GM18498 (cell line): ENCODE data around the gene SCAND1.
"Not testable (repeated sequence)": the region's sequence is repeated elsewhere in the genome, so short reads cannot be mapped to it uniquely, and the experiment has no call there.

ENCODE experiments used
- ATAC-seq: cut with Tn5 transposase; IDR thresholded peaks from one replicate; pipeline ENCODE4 v1.9.1; 2021; ENCODE audit warnings: mild to moderate bottlenecking, moderate library complexity; ENCODE audit not compliant: unreplicated experiment

The SCAND1 gene

DNA sequence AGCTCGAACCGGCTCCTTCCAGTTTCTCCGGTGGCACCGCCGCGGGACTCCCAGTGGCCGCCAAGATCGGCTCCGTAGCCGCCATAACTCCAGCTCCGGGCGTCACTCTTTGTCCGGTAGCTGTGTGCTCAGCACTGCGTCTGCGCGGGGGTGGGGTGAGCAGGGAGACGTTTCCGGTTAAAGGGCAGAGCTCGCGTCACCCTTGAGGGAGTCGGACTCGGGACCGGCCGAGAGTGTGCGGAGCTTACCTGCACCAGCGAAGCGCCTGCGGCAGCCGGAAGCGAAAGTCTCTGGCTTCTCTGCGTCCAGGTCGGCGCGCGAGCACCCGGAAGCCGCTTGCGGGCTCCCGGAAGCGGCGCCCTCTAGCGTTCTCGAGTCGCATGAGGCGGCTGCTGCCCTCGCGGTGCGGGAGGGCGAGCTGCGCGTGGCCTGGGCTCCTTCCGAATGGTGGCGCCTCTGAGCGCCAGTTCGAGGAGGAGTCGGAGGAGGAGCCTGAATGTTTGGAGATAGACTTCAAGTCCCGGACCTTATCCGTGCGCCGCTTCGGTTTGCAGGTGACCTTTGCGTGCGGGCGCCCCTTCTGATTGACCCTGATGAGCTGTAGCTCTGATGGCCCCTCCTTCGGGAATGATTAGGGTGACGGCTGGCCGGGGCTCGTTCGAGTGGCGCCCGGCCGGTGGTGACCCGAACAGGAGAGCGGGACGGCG, at the start of gene SCAND1:
Gene SCAND1, minus strand, starts transcription at position 303 of the 707 bp plus-strand sequence. Its CDS starts 218 bp downstream, at position 85.
- peak; percentile 91 for ATAC-seq

DNA sequence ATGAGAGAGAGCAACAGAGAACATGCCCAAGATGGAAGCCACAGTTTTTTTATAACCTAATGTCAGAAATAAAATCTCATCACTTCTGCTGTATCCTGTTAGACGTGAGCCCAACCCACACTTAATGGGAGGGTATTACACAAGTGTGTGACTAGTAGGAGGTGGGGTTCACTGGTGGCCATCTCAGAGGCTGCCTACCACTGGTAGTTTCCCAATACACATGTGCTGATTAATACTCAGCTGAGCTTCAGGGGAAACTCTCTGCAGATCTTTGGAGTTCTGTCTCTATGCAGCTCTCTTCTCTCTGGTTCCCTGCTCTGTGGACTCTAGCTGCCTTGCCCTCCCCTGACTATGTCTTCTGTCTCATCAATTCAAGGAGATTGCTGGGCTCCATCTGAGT, 49.7 kb upstream of the SCAND1 start:
- ATAC-seq: no peak

DNA sequence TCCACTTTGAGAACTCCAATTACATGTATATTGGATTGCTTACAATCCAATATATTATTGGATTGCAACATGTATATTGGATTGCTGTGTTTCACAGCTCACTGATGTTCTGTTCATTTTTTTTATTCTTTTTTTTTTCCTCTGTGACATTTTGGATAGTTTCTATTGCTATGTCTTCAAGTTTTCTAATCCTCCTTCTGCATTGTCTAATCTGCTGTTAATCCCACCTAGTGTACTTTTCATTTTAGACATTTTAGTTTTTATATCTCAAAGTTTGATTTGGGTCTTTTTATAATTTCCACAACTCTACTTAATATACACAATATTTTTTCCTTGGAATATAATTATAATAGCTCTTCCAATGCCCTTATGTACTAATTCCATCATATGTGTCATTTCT, 48.6 kb upstream of the SCAND1 start:
- no peak for ATAC-seq

DNA sequence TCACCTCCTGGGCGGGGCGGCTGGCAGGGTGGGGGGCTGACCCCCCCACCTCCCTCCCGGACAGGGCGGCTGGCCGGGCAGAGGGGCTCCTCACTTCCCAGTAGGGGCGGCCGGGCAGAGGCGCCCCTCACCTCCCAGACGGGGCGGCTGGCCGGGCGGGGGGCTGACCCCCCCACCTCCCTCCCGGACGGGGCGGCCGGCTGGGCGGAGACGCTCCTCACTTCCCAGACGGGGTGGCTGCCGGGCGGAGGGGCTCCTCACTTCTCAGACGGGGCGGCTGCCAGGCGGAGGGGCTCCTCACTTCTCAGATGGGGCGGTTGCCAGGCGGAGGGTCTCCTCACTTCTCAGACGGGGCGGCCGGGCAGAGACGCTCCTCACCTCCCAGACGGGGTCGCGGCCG, 47.0 kb upstream of the SCAND1 start:
- ATAC-seq: not testable (repeated sequence)

DNA sequence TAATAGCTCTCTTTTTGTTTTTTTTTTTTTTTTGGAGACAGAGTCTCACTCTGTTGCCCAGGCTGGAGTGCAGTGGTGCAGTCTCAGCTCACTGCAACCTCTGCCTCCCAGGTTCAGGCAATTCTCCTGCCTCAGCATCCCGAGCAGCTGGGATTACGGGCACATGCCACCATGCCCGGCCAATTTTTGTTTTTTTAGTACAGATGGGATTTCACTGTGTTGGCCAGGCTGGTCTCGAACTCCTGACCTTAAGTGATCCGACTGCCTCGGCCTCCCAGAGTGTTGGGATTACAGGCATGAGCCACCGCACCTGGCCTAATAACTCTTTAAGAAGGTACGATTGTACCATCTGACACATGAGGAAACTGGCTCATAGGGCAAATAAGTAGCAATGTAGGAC, 42.2 kb upstream of the SCAND1 start:
- ATAC-seq: not testable (repeated sequence)

DNA sequence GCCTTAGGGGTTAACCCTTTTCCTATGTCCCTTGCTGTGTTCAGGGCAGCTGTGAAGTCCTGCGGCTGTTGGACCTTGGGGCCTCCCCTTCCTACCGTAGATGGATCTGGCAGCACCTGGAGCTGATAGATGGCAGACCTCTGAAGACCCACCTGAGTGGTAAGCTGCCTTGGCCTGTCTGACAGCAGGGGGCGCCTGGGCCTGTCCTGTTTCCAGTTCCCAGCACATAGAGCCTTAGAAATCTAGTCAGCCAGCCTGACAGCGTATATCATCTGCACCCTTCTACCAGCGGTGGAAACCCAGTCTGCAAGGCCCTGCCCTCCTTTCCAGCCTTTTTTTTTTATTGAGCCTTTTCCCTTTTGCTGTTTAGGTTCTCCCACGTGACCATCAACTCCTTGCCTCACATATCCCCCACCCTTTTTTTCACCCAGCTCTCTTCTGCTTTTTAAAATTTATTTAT, 40.7 kb upstream of the SCAND1 start:
- peak; percentile 54 for ATAC-seq

DNA sequence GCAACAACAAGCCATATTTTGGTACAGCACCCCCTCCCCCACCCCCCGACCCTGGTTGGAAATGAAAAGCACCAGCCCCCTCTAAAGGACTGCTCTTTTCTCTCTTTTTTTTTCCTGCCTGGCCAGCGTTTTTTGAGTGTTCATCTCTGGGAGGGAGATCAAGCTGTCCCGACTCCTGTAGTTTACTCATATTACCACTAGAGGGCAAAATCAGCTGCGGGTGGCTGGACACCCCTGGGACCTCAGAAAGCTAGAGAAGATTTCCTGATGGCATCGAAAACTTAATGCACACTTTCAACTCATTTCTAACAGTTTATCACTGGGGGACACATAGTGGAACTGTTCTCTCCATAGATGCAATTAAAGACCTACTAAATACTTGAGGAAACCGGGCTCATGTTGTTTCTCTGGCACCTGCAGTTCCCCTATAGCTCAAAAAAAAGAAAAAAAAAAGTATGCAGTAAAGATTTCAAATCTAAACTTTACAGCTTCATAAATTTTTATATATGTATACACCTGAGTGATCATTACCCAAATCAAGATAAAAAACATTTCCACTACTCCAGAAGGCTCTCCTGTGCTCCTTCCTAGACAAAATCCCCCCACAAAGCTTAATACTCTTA, 38.5 kb upstream of the SCAND1 start:
- no peak for ATAC-seq

DNA sequence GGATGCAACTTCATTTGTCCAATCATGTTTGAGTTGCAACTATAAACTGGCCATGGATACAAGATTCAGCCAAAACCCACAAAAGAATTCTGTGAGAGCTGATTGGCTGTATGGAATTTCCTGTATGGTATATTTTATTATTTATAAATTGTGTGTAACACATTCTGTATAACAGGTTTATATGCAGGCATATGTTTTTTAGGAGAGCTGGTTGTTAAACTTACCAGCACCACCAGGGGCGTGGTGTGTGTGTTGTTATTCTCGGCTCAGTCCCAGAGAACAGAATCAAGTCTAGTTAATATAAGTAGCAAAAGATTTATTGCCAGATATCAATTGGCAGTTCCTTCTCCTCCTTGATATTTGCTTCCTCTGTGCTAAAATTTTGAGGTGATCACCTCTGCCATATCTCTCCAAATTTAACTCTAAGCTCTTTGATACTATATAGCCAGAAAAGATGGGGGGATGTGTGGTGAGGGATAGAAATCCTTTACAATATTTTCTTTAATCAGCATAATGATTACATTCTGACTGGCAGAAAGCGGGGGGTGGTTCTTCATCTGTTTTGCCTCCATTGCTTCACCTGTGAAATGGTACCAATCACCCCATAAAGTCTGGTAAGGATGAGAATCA, 37.0 kb upstream of the SCAND1 start:
- no peak for ATAC-seq

DNA sequence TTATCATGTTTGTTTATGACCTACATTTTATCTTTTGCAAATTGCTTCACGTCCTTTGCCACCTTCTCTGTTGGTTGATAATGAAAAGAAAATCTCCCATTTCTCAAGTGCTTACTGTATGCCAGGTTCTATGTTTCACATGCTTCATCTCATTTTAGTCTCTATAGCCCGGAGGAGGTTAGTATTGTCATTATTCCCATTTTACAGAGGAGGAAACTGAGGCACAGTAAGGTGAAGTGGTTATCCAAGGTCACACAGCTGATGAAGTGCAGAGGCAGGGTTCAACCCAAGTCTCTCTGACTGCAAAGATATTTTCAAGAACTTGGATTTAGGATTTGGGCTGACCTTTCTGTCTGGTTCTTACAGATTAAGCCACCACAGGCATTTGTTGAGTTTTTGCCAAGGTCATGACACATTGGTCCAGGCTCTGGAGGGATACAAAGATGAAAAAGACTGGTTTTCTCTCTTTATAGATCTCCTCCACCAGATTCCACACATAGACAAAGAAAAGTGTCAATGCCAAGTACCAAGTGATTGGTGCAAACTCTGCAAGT, 34.7 kb upstream of the SCAND1 start:
- no peak for ATAC-seq

DNA sequence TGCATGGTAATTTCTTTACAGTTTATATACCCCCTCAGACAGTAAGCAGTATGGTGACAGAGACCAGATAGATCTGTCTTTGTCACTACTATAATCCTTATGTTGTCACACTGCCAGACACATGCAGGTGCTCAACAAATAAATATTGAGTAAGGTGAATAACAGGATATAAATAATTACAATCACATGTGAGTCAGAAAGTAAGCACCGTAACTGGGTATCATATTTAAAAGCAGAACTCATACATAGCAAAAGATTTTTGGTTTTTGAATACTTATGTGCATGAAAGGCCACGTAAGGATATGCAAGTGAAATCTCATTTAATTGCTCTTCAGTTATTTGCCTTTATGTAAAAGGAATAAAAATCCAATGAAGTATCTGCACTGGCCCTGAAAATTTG, 31.5 kb upstream of the SCAND1 start:
- ATAC-seq: no peak

DNA sequence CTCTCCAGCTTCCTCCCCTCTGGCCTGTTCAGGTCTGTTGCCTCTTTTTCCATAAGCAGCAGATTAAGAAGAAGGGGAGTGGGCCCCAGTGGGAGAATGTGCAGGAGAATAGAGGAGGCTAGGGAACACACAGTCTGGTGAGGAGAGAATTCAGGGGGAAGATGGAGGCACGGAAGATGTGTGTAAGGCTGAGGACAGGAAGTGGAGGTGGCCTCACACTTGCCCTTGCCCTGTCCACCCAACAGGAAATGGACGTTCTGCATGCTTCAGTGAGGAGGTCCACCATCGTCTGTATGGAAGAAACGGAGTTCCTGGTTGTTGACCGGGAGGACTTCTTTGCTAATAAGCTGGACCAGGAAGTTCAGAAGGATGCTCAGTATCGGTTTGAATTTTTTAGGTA, 30.1 kb upstream of the SCAND1 start:
- no peak for ATAC-seq

DNA sequence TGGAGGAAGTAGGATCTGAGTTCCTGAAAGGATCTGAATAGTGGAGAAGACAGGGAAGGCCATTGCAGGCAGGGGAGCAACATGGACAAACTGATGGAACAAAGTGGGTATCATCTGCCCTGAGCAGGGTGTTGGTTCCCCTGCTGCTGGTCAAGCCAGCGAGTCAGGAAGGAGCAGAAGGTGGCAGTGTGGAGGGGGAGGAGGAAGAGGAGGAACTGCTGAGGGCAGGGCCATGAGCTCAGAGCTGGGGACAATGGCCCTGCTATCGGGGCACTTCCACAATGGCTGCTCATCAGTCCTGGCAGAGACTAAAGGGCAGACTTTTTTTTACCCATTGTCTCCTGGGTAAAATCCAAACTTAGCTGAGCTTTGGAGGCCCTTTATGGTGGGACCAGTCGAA, 27.7 kb upstream of the SCAND1 start:
- no peak for ATAC-seq

DNA sequence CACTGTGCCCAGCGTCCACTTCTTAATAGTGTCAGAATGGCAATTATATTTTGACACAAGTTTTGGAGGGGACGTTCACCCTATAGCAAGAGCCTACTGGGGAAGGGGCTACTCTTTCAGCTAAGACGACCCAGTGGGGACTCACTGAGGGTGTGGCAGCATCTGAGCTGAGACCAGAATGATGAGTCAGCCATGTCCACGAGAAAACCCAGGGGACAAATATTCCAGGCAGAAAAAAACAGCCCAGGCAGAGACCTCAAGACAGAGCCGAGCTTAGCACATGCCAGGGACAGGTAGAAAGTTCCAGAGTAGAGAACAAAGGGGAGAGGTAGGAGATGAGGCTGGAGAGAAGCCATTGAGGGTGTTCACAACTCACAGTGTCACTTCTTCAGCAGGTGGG, 25.2 kb upstream of the SCAND1 start:
- ATAC-seq: no peak

DNA sequence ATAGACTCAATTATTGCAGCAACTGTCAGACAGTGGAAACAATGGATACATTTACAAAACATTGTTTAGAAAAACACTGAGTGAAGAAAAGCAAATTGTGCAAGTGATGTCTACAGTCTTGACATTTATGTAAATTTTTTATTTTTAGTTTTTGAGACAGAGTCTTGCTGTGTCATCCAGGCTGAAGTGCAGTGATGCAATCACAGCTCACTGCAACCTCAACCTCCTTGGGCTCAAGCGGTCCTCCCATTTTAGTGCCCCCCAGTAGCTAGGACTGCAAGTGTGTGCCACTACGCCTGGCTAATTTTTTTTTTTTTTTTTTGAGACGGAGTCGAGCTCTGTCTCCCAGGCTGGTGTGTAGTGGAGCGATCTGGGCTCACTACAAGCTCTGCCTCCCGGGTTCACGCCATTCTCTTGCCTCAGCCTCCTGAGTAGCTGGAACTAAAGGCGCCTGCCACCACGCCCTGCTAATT, 23.8 kb upstream of the SCAND1 start:
- ATAC-seq: no peak

DNA sequence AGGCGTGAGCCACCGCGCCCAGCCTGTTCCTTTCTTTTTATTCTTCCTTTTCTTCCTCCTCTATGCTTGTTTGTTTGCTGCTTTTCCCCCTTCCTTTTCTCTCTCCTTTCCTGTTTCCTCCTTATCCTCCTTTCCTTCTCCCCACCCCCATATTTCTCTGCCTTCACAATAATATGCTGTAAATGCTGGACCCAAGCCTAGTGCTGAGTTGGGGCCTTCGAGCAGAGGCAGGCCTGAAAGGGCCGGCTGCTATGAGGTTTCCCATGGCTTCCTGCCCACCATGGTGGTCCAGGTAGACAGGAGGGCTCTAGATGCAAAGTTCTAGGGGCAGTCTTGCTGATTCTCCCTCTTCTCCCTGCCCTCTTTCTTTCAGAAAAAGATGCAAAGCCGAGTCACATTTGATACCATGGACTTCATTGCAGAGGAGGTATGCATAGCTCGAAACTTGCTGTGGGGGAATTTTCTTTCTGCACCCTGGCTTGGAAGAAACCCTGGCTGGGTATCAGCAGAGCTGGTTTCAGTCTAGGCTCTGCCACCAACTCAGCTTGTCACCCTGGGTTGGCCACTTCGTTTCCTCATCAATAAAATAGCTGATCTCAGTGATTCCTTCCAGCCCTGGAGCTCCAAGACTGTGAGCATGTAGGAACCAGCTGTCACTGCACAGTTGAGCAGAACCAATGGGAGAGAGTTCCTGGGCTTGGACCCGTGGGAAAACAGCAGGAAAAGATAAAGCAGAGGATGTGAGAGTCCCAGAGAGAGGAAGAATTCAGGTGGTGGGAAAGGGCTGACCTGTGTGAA, 21.5 kb upstream of the SCAND1 start:
- ATAC-seq: no peak

DNA sequence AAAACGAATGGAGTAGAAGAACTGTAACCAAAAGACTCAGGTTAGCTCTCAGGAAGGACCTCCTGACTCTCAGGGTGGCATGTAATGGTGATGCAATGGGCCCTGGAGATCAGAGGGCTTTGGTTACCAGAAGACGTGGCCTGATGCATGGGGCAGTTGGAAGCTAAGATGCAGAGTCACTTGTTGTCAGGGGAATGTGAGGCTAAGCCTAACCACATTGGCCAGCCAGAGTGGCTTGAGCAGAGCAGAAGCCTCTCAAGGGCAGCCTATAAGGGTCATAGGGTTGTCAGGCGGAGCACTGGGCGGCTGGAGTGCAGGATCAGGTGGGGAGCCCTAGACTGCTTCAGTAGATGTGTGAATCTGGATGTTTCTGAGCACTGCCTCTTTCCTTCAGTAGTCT, 20.0 kb upstream of the SCAND1 start:
- no peak for ATAC-seq

DNA sequence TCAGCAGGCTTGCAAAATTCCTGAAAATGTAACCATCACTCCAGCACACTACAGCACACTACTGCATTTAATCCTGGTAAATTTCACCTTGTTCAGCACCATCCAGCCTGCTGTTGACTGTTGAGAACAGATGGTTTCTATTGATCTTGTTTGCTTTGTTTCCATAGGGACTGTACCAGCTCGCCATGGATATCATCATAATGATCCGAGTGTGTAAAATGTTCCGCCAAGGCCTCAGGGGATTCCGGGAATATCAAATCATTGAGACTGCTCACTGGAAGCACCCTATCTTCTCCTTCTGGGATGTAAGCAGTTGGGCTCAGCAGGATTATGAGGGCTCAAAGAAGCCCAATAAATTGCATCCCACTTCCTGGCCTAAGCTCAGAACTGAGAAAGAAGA, 18.2 kb upstream of the SCAND1 start:
- ATAC-seq: no peak

DNA sequence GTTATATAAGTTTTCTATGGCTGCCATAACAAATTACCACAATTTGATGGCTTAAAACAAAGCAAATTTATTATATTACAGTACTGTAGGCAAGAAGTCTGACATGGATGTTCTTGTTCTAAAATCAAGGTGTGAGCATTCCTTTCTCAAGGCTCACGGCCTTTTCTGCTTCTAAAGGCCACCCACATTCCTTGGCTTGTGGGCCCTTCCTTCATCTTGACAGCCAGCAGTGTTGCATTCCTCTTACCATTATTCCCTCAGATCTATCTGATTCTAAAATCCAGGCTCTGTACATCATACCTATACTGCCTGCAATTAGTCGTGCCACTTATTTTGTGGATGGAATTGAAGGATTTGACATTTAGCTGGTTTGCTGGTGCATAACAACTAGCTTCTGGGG, 17.7 kb upstream of the SCAND1 start:
- no peak for ATAC-seq

DNA sequence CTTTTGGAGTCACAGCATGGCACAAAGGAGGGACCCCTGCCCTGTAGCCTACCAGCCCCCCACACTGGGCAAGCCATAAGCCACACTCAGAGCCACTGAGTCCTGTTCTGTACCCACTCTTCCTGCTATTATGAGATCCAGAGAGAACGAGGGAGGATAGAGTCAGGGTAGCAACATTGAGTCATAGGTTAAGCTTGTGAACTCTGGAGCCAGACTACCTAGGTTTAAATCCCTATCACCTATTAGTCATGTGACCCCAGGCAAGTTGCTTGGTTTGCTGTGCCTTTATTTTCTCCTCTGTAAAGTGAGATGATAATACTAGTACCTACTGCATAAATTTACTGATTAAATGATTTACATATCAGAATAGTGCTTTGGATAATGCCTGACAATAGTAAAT, 14.6 kb upstream of the SCAND1 start:
- no peak for ATAC-seq

DNA sequence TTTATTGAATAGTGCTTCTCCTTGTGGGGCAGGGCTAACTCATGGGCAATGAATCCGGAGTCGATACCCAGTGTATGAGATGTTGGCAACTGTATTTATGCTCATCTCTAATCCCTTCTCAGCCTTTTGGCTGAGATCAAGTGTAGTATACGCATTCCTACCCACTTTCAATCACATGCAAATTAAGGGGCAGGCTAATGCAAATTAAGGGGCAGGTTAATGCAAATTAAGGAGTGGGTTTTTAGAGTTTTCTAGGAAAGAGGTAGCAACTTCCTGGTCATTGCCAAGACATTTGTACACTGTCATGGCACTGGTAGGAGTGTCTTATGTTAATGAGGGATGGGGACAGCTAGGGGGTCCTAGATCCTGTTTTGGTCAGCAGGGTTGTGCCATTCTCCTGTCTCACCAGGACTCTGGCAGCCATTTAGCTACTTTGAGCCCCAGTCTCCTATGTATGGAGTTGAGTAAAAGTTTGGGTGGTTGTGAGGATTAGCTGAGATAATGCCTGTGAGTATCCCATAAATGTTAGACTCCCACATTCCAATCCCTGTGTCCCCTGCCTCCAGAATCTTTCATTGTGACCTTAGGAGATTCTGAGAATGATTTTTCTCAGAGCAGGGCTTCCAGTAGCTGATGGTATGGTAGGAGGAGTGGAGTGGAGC, 13.8 kb upstream of the SCAND1 start, which contains the start of gene CNBD2:
Gene CNBD2, plus strand, starts transcription at position 612 of the 662 bp plus-strand sequence. CDS start 173 bp downstream, outside the sequence.
- ATAC-seq: no peak
